ENCODE measurements around the gene AP1S3.
A peak's percentile ranks its signal among the peaks of the same experiment; 100 is the strongest.

The AP1S3 gene

DNA sequence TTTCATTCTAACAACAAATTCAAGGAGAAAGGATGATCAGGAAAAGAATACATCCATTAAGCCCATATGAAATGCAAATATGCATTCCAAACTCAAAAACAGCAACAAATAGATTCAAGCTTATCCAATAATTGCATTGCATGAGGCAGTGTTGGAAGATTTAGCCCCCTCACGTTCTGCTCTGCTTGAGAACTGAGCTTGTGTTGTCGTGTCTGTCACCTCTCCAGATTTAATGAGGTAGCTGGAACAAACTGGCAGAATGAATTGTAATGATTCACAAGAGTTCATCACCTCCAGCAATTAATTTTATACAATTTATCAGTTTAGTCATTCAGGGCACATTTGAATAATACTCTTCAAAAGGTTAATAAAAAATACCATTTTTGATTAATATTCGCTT, 54.8 kb downstream of the AP1S3 start:
- TF ChIP-seq LEF1 (IDR thresholded peaks at IDR 0.05; ENCODE audit: borderline replicate concordance): no peak
- TF ChIP-seq CTBP1 (IDR thresholded peaks at IDR 0.05; ENCODE audit: borderline replicate concordance): no peak
- TF ChIP-seq L3MBTL2 (conservative IDR thresholded peaks at IDR 0.05): no peak
- TF ChIP-seq HDGF (IDR thresholded peaks at IDR 0.05; ENCODE audit: borderline replicate concordance): no peak
- TF ChIP-seq ARNT (IDR thresholded peaks at IDR 0.05): no peak
- POLR2A ChIA-PET: no interaction called here
- DNase-seq (ENCODE audit: extremely low spot score): no peak
- CTCF ChIA-PET: interaction anchor here (0.6 kb wide), 1 partner anchor 53 kb away, joined by 3 read pairs; no protein-coding TSS in a partner anchor

DNA sequence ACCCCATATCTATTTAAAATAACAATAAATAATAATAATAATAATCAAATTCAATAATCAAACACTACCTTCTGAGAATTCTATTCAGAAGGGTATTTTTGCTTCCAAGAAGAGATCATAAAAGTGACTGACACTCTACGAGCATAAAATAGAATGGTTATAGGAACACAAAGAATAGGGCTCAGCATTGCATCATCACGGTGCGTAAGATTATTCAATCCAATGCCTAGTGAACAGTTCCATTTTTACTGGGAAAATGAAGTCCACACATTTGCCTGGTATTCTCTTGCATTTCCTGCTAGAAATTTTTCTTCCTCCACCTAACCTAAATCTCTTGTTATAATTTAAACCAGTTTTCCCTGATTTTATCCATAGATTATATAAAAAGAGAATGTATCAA, 55.8 kb downstream of the AP1S3 start:
- DNase-seq (ENCODE audit: extremely low spot score): no peak
- POLR2A ChIA-PET: no interaction called here
- TF ChIP-seq, protein P1, sequence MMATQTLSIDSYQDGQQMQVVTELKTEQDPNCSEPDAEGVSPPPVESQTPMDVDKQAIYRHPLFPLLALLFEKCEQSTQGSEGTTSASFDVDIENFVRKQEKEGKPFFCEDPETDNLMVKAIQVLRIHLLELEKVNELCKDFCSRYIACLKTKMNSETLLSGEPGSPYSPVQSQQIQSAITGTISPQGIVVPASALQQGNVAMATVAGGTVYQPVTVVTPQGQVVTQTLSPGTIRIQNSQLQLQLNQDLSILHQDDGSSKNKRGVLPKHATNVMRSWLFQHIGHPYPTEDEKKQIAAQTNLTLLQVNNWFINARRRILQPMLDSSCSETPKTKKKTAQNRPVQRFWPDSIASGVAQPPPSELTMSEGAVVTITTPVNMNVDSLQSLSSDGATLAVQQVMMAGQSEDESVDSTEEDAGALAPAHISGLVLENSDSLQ (IDR thresholded peaks at IDR 0.05): peak; percentile 49
- TF ChIP-seq FOXM1 (IDR thresholded peaks at IDR 0.05; ENCODE audit: borderline replicate concordance): no peak
- CTCF ChIA-PET: no interaction called here

DNA sequence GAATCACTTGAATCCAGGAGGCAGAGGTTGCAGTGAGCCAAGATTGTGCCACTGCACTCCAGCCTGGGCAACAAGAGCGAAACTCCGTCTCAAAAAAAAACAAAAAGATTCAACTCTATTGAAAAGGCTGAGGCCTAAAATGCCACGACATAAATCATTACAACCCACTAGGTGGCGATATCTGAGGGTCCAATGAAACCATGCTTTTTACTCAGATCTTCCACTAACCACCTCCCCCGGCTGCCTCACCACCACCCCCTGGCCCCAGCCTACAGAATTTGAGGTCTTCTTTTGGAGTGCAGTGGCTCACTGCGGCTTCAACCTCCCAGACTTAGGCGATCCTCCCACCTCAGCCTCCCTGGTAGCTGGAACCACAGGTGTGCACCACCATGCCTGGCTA, 57.5 kb downstream of the AP1S3 start:
- DNase-seq (ENCODE audit: extremely low spot score): peak; percentile 71
- ChIA-PET CTCF (interaction anchor here (1.4 kb wide), 1 partner anchor 81 kb away, joined by 6 read pairs; no protein-coding TSS in a partner anchor), POLR2A (no interaction called here)
- no peak for TF ChIP-seq ELF4 (IDR thresholded peaks at IDR 0.05)
- TF ChIP-seq ZNF384 (IDR thresholded peaks at IDR 0.05): 0 out of 2 replicates have a peak, but pooled peaks have one; percentile 38
- TF ChIP-seq, protein P1 (IDR thresholded peaks at IDR 0.05): peak; percentile 83

DNA sequence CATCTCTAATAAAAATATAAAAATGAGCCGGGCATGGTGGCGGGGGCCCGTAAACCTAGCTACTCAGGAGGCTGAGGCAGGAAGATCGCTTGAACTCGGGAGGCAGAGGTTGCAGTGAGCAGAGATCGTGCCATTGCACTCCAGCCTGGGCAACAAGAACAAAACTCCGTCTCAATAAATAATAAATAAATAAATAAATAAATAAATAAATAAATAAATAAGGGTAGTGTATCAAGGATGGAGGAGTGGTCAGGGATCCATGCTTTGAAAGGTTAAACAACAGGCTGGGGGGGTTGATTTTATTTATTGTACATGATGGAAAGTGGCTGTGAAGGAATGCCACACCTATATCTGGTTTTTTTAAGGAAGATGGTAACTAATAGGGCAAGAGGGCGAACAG, 63.2 kb downstream of the AP1S3 start:
- ChIA-PET POLR2A (no interaction called here), CTCF (no interaction called here)
- TF ChIP-seq ELF4 (IDR thresholded peaks at IDR 0.05) (no peak), LEF1 (IDR thresholded peaks at IDR 0.05; ENCODE audit: borderline replicate concordance) (no peak), ARNT (IDR thresholded peaks at IDR 0.05) (no peak), SP1 (IDR thresholded peaks at IDR 0.05) (no peak), HDGF (IDR thresholded peaks at IDR 0.05; ENCODE audit: borderline replicate concordance) (no peak), NFRKB (IDR thresholded peaks at IDR 0.05) (no peak), SUZ12 (IDR thresholded peaks at IDR 0.05) (no peak), L3MBTL2 (conservative IDR thresholded peaks at IDR 0.05) (no peak), FOXM1 (IDR thresholded peaks at IDR 0.05; ENCODE audit: borderline replicate concordance) (no peak)
- TF ChIP-seq, protein P1 (IDR thresholded peaks at IDR 0.05): no peak
- no peak for DNase-seq (ENCODE audit: extremely low spot score)

DNA sequence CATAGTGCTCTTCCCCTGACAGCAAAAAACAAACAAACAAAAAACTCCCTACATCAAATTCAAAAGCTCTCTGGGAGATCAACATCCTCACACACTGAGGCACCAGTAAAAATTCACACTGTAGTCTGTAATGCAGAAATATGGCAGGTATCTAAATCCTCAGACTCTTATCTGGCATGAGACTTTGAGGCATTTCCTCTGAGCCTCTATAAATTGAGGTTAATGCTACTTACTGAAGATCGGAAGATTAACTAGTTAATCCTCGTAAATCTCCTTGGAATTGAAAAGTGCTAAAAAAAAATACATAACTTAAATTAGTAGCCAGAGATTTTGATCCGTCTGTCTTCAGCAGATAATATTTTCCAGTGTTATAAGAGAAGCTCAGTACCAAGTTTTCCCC, 65.0 kb downstream of the AP1S3 start:
- DNase-seq (ENCODE audit: extremely low spot score): no peak
- ChIA-PET POLR2A (no interaction called here), CTCF (no interaction called here)
- TF ChIP-seq ZNF384 (IDR thresholded peaks at IDR 0.05) (no peak), SUZ12 (IDR thresholded peaks at IDR 0.05) (no peak), TARDBP (IDR thresholded peaks at IDR 0.05) (no peak)

DNA sequence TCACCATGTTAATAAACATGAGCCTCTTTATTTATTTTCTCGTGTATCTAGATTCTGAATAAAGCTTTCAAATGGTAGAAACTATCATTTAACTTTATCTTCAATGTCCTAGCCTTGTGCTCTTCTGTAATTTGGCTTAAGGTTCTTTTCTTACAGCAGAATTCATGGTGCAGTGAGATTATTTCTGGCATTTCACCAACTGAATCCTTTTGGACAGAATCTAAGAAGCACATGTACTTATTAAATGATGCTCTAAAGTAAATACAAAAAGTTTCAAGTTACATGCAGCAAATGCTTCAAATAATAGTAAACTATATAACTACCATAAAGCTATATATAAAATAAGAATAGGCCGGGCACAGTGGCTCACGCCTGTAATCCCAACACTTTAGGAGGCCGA, 65.9 kb downstream of the AP1S3 start:
- ChIA-PET CTCF (no interaction called here), POLR2A (no interaction called here)
- TF ChIP-seq LEF1 (IDR thresholded peaks at IDR 0.05; ENCODE audit: borderline replicate concordance) (no peak), NFRKB (IDR thresholded peaks at IDR 0.05) (no peak), HDGF (IDR thresholded peaks at IDR 0.05; ENCODE audit: borderline replicate concordance) (no peak), SUZ12 (IDR thresholded peaks at IDR 0.05) (no peak), ARNT (IDR thresholded peaks at IDR 0.05) (no peak), CTBP1 (IDR thresholded peaks at IDR 0.05; ENCODE audit: borderline replicate concordance) (no peak), FOXM1 (IDR thresholded peaks at IDR 0.05; ENCODE audit: borderline replicate concordance) (no peak), SP1 (IDR thresholded peaks at IDR 0.05) (no peak), TARDBP (IDR thresholded peaks at IDR 0.05) (no peak), L3MBTL2 (conservative IDR thresholded peaks at IDR 0.05) (no peak), FOXA1 (IDR thresholded peaks at IDR 0.05) (no peak), ZNF384 (IDR thresholded peaks at IDR 0.05) (no peak)
- TF ChIP-seq, protein P1 (IDR thresholded peaks at IDR 0.05): no peak

DNA sequence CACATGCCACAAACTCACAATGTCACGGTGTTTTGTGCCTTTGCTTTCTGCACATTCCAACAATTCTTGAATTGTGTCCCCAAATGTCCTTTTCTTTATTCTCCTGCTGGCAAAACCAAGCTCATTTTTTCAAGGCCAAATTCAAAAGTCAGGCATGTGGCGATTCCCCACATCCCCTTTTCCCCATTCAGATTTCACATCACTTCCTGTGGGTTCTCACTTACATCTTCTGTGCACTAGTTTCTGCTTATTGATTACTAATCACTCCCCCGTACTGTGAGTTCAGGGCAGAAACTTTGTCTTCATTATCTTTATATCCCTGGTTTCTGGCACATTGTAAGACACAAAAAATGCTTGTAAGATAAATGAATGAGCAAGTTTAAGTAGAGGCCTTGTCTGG, 69.2 kb downstream of the AP1S3 start:
- no peak for DNase-seq (ENCODE audit: extremely low spot score)
- ChIA-PET CTCF (no interaction called here), POLR2A (no interaction called here)
- TF ChIP-seq SP1 (IDR thresholded peaks at IDR 0.05): no peak
- no peak for TF ChIP-seq FOXK2 (IDR thresholded peaks at IDR 0.05)
- TF ChIP-seq FOXA1 (IDR thresholded peaks at IDR 0.05): no peak
- no peak for TF ChIP-seq FOXM1 (IDR thresholded peaks at IDR 0.05; ENCODE audit: borderline replicate concordance)
- no peak for TF ChIP-seq BHLHE40 (IDR thresholded peaks at IDR 0.05; ENCODE audit: borderline replicate concordance)
- no peak for TF ChIP-seq L3MBTL2 (conservative IDR thresholded peaks at IDR 0.05)
- TF ChIP-seq NFRKB (IDR thresholded peaks at IDR 0.05): no peak
- no peak for TF ChIP-seq TARDBP (IDR thresholded peaks at IDR 0.05)
- no peak for TF ChIP-seq HDGF (IDR thresholded peaks at IDR 0.05; ENCODE audit: borderline replicate concordance)
- TF ChIP-seq CTBP1 (IDR thresholded peaks at IDR 0.05; ENCODE audit: borderline replicate concordance): no peak
- no peak for TF ChIP-seq ELF4 (IDR thresholded peaks at IDR 0.05)
- no peak for TF ChIP-seq SUZ12 (IDR thresholded peaks at IDR 0.05)
- TF ChIP-seq ZNF384 (IDR thresholded peaks at IDR 0.05): no peak
- no peak for TF ChIP-seq LEF1 (IDR thresholded peaks at IDR 0.05; ENCODE audit: borderline replicate concordance)

More for the DNA sequence above, 65.9 kb downstream of the AP1S3 start:
- DNase-seq (ENCODE audit: extremely low spot score): no peak

Measured in HEK293T (cell line).